Cardiac fibroblast (primary cell): ENCODE data around the gene SBK1.

ENCODE experiments used
- DNase-seq, 2 donors: peaks; one replicate each; pipeline versions ENCODE4 v3.0.0 to v3.0.0-alpha.2; 2010; ENCODE audit warnings: low read depth in 2 of 2
- H3K4me3 ChIP-seq, 2 donors: replicated peaks in 1 of 2; 1 replicate in 1 of 2; 2 replicates in 1 of 2; pipeline ENCODE4 v1.5.1; 2011; ENCODE audit warnings: low read depth in 2 of 2, low read length in 2 of 2, mild to moderate bottlenecking in 2 of 2, moderate library complexity in 1 of 2
- TF ChIP-seq, protein P1 (sequence below): IDR thresholded peaks from one replicate; pipeline ENCODE4 v1.5.1; 2011; ENCODE audit warnings: low read depth, mild to moderate bottlenecking, low read length, inconsistent platforms

Gene SBK1

GRCh38 chr16:28303132-28303531 is 10.8 kb downstream of the SBK1 start:
- DNase-seq: no peak
- TF ChIP-seq, protein P1, sequence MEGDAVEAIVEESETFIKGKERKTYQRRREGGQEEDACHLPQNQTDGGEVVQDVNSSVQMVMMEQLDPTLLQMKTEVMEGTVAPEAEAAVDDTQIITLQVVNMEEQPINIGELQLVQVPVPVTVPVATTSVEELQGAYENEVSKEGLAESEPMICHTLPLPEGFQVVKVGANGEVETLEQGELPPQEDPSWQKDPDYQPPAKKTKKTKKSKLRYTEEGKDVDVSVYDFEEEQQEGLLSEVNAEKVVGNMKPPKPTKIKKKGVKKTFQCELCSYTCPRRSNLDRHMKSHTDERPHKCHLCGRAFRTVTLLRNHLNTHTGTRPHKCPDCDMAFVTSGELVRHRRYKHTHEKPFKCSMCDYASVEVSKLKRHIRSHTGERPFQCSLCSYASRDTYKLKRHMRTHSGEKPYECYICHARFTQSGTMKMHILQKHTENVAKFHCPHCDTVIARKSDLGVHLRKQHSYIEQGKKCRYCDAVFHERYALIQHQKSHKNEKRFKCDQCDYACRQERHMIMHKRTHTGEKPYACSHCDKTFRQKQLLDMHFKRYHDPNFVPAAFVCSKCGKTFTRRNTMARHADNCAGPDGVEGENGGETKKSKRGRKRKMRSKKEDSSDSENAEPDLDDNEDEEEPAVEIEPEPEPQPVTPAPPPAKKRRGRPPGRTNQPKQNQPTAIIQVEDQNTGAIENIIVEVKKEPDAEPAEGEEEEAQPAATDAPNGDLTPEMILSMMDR: no peak

GRCh38 chr16:28304214-28304613 is 11.9 kb downstream of the SBK1 start:
- TF ChIP-seq, protein P1: no peak
- DNase-seq: peak; percentile 48 to 54

More at GRCh38 chr16:28303132-28303531, 10.8 kb downstream of the SBK1 start:
- no peak overlapping the region for H3K4me3 ChIP-seq

DNA sequence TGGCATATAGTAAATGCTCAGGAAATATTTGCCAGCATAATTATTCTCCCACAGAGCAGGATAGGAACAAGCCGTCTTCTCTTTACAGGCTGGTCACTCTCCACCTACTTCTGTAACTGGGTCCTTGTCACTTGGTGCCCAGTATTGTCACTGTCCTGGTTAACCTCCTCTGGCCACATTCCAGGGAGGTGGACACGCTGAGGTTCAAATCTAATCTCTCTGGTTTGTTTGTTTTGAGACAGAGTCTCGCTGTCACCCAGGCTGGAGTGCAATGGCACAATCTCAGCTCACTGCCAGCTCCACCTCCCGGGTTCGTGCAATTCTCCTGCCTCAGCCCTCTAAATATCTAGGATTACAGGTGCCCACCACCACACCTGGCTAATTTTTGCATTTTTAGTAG is 15.6 kb downstream of the SBK1 start:
- TF ChIP-seq, protein P1: no peak
- no peak for DNase-seq
- H3K4me3 ChIP-seq: no peak overlapping the region

More at GRCh38 chr16:28304214-28304613, 11.9 kb downstream of the SBK1 start:
- no peak overlapping the region for H3K4me3 ChIP-seq

DNA sequence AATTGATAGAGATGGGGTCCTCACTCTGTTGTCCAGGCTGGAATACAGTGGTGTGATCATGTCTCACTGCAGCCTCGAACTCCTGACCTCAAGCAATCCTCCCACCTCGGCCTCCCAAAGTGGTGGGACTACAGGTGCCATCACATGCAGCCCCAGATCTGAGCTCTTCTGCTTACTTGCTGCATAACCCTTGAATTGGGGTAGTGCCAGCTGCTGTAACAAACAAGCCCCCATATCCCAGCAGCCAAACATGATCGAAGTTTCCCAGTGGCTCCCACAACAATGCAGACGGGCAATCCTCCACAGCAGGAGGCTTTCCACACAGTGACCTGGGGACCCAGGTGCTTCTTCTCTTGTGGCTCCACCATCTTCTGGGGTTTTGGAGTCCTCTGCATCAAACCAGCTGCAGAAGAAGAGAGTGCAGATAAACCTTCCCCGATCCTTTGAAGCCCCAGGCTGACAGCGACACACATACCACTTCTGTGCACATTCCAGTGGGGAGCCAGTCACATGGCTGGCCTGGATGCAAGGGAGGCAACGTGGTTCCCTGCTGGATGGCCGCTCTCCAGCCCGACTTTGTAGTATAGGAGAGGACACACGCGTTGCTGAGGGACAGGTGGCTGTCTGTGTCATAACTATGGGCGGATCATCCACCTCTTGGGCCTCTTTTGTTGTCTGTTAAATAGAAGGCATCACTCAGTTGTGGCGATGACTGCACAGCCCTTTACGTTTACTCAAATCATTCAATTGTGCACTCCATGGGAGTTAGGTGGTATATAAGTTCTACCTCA is 16.7 kb downstream of the SBK1 start:
- no peak for DNase-seq
- TF ChIP-seq, protein P1: no peak
- H3K4me3 ChIP-seq: no peak overlapping the region

- TF ChIP-seq, protein P1: no peak
- DNase-seq: no peak
- no peak overlapping the region for H3K4me3 ChIP-seq
Observed at GRCh38 chr16:28309811-28310311, 17.5 kb downstream of the SBK1 start.

DNA sequence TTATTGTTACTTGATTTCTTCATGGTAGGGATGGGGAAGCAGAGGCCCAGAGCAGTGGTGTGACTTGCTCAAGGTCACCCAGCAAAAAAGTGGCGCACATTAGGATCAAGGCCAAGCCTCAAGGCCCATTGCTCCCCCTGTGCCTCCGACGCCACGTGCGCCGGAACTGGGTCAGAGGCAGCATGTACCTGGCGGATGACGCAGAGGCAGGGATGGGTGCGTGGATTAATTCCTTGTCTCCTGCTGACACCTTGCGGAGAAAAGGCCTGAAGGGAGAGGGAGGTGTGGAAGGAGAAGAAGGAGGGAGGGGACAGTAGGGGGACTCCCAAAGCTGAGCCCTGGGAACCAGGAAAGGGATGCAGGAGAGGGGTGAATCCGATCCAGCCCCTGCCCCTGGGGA is 18.5 kb downstream of the SBK1 start:
- TF ChIP-seq, protein P1: no peak
- no peak for DNase-seq
- no peak overlapping the region for H3K4me3 ChIP-seq
